GM21576 (cell line): ENCODE results near the gene HSPG2.
"Not testable (repeated sequence)": the region's sequence is repeated elsewhere in the genome, so short reads cannot be mapped to it uniquely, and the experiment has no call there.

ENCODE experiments used
- ATAC-seq: cut with Tn5 transposase; IDR thresholded peaks from one replicate; pipeline ENCODE4 v1.9.1; 2021; ENCODE audit warnings: mild to moderate bottlenecking, moderate library complexity; ENCODE audit not compliant: unreplicated experiment

Gene HSPG2

DNA sequence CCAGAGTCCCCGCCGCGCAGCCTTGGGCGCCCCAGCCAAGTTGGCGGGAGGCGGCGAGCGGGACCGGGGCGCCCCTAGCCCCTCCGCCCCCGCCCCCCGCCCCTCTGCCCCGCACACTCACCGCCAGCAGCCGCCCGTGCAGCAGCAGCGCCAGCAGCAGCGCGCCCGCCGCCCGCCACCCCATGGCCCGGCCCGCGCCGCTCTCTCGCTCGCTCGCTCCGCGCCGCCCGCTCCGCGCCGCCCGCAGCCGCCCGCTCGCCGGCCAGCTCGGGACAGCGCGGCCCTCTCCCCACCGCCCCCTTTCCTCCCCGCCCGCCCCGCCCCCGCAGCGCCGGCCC lies at the start of gene HSPG2:
HSPG2 (minus strand) TSS at position 277 of the 338 bp plus-strand sequence; CDS start at position 184, 93 bp downstream.
- ATAC-seq, result no peak

DNA sequence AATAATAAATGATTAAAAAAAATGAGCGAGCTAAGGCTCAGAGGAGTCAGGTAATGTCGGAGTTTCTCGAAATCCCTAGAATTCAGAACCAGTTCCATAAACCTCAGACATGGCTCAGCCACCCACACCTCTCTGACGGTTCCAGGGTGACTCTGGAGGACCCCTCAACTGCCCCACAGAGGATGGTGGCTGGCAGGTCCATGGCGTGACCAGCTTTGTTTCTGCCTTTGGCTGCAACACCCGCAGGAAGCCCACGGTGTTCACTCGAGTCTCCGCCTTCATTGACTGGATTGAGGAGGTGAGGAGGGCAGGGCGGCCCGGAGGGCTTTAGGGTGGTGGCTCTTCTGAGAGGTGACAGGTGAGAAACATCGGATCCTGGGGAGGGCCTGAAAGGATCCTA lies 49.3 kb upstream of the HSPG2 start:
- not testable (repeated sequence) for ATAC-seq

DNA sequence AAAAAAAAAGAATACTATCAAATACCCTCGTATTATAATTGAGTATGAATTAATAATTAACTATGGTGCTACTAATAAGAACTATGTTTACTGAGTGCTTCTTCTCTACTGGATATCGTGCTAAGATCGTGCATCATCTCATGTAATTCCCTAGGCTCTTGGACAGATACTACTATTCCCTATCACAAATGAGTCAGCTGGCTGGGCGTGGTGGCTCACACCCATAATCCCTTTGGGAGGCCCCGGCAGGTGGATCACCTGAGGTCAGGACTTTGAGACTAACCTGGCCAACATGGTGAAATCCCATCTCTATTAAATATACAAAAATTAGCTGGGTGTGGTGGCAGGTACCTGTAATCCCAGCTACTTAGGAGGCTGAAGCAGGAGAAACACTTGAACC lies 48.8 kb upstream of the HSPG2 start:
- ATAC-seq, result not testable (repeated sequence)

DNA sequence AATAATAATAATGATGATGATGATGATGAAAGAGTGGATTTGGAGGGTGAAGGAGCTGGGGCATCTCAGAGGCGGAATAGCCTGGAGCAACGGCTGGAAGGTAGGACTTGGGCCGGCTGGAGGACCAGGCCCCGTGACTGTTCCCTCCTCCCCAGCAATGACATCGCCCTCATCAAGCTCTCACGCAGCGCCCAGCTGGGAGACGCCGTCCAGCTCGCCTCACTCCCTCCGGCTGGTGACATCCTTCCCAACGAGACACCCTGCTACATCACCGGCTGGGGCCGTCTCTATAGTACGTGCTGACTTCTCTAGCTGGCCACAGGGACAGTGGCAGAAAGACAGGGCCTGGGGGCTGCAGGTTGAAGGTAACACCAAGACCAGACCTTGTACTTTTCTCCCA lies 46.4 kb upstream of the HSPG2 start:
- not testable (repeated sequence) for ATAC-seq

- ATAC-seq, result not testable (repeated sequence)
These were observed 45.0 kb upstream of the HSPG2 start for GRCh38 chr1:21982122-21982521.

DNA sequence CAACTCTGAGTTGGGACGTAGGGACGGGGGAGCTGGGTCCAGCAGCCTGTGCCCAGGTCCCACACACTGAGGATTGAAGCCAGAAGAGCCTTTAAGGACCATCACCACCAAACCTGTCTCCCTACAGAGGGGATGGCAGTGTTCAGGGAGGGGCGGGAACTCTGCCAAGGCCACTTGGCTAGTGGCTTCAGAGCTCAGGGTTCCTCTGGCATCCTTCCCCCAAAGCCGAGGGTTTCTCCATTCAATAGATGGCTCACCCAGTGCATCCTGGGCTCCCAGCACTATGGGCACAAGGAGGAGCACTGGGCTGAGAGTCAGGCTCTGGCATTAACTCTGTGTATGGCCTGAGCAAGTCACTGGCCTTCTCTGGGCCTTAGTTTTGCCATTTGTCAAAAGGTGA lies 44.1 kb upstream of the HSPG2 start:
- not testable (repeated sequence) for ATAC-seq

DNA sequence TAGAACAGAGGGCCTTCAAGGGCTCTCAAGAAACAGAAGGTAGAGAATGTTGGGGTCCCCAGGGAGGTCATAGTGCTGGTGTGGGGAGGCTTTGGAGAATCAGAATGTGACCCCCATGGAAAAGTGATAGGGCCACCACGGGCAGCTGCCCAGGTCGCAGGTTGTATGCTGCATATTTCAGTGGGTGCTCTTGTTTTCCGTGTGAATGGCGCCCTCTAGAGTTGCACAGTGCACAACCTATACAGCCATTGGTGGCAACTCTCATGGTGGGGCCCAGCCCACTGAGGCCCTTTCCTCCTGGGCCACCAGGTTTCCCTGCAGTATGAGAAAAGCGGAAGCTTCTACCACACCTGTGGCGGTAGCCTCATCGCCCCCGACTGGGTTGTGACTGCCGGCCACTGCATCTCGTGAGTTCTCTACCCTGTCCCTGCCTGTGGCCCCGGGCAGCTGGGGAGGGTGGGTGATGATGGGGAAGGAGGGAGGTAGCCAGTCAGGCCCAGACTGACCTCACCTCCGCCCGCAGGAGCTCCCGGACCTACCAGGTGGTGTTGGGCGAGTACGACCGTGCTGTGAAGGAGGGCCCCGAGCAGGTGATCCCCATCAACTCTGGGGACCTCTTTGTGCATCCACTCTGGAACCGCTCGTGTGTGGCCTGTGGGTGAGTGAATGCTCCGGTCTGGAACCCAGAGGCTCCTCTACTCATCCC lies 43.6 kb upstream of the HSPG2 start:
- not testable (repeated sequence) for ATAC-seq

GRCh38 chr1:21978209-21978608 lies 41.1 kb upstream of the HSPG2 start:
- ATAC-seq, result not testable (repeated sequence)

DNA sequence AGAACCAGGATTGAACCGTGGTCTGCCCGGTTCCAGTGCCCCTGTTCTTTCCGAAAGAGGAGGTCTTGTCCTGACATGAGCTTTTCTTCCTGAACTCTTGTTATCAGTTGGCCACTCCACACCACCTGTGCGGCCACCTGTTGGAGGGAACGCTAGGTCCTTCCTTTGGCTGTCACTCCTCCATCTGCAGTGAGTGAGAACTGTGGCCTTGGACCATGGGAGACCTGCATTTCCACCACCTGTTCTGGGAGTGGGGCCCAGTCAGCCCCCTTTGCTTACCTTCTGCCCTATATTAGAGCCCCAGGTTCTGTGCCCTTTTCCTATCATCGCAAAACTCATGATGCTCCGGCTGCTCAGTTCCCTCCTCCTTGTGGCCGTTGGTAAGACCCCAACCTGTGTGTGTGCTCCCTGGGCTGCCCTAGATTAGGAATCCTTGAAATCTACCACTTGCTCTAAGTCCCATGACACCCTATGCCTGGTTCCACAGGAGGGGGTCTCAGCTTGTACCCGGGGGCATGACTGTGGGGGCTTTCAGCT lies 39.7 kb upstream of the HSPG2 start, which contains the start of gene CELA3B:
CELA3B (plus strand) TSS at position 320 of the 537 bp plus-strand sequence; CDS start at position 338, 18 bp downstream.
- ATAC-seq, result not testable (repeated sequence)

DNA sequence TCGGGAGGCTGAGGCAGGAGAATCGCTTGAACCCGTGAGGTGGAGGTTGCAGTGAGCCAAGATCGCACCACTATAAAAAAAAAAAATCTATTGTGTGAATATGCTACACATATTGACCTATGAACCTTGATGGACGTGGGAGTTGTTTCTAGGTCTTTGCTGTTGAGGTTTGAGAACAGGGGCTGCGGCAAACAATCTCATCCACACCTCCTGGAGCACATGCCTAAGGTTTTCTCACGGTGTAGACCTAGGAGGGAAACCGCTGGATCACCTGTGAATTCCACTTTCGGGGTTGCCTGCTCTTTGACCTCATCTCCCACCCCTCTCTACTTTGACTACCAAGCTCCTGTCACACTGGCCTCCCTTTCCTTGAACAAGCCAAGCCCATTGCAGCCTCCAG lies 38.2 kb upstream of the HSPG2 start:
- ATAC-seq, result not testable (repeated sequence)

DNA sequence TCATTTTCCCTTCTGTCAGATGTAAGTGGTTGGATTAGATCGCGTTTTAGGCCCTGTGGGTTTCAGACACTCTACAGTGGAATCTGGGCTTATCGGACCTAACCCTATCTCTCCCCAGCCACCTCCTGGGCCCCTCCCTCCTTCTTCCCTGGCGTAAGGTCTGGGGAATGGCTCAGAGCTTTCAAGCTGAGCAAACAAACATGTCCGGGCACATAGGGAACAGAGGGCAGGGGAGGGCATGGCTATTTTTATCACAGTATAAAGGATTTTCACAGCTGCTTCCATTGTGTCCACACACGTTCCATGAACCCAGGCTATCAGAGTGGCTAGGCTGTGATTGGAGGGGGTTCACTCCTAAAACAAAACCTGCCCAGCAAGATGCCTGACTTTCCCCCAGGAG lies 37.6 kb upstream of the HSPG2 start:
- not testable (repeated sequence) for ATAC-seq

DNA sequence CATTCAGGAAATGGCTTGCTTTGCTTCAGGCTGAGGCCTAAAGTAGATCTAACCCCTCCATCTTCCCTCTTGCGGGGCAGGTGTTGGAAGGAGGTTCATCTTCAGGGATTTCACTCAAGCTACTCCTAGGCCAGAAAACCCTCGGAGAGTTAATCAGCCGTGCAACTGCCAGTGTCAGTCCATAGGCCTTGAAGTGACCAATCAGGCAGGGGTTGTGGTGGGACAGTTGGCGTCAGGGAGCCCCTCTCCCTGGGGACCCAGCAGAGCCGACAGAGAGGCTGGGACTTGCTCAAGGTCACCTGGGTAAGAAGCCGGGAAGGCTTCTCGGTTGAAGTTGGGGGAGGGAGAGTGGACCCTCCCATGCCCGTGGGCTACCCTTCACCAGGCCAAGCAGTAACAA lies 36.8 kb upstream of the HSPG2 start:
- ATAC-seq, result not testable (repeated sequence)

DNA sequence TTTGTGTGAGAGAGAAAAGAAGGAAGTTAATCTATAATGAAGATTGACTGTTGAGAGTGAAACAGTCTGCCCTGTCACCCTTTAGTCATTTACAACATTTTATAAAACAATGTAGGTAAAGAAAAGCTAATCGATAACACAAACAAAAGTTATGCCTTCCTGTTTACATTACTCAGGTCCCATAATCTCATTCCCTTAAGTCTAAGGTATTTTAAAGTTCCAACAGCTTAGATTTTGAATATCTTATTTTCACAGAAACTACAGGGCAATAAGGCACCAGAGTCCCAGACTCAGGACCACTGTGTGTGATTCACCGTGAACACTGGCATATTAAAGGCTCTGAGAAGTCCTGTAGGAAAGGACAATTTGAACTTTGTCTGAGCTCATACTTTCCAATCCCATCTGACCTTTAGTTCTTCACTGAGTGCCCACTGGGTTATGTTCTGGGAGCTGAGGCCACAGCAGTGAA lies 35.9 kb upstream of the HSPG2 start:
- ATAC-seq, result not testable (repeated sequence)

DNA sequence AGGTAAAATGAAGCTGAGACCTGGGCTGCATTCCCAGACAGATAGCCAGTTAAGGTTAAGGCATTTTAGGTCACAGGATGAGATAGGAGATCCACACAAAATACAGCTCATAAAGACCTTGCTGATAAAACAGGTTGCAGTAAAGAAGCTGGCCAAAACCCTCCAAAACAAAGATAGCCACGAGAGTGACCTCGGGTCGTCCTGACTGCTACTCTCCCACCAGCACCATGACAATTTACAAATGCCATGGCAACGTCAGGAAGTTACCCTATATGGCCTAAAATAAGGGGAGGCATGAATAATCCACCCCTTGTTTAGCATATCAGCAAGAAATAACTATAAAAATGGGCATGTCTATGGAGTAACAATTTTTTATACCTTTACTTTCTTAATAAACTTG lies 33.4 kb upstream of the HSPG2 start:
- ATAC-seq, result not testable (repeated sequence)

DNA sequence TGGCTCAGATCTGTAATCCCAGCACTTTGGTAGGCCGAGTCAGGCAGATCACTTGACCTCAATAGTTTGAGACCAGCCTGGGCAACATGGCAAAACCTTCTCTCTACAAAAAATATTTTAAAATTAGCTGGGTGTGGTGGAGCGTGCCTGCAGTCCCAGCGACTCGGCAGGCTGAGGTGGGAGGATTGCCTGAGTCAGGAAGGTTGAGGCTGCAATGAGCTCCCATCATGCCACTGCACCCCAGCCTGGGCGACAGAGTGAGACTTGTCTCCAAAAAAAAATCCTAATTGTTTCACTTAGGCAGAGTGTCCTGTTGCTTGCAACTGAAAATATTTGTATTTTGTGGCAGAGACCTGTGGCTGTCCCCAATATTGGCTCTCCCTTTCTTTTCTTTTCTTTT lies 32.0 kb upstream of the HSPG2 start:
- ATAC-seq, result not testable (repeated sequence)

DNA sequence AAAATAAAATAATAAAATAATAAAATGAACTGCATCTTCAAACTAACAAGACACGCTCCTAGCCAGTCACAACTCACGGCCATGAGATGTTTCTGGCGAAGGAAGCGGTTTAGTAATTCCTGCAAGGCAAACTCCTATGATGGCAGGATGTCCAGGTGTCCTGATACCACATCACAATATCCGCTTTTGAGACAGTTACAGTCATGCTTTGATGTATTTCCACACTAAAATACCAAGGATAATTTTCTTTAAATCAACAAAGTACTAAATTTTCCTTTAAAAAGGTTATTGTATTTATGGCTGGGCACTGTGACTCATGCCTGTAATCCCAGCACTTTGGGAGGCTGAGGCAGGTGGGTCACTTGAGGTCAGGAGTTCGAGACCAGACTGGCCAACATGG lies 30.1 kb upstream of the HSPG2 start:
- ATAC-seq, result not testable (repeated sequence)

DNA sequence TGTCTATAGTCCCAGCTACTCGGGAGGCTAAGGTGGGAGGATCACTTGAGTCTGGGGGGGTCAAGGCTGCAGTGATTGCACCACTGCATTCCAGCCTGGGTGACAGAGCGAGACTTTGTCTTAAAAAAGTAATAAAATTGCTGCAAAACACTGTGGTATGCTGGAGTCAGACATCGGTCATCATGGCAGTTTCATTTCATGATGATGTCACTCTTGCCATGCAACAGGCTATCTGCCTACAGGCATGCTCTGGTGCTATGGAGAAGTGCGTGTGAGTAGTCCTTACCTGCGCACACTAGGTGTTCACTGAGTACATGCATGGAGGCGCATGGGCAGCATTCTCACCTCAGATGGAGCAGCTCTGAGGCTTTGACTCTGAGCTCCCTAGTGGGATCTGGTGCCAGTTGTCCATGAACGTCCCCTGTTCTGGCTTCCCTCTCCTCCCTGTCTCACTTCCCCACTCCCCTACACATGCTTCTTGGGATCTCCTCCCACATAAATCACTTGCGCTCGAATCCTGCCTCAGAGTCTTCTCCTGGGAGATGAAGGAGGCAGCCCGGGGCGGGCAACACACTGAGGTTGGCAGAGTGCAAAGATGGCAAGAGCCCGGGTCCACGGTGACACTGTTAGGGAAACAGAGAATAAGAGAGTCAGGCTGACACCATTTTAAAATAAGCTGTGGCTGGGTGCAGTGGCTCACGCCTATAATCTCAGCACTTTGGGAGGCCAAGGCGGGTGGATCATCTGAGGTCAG lies 29.3 kb upstream of the HSPG2 start:
- ATAC-seq, result no peak

DNA sequence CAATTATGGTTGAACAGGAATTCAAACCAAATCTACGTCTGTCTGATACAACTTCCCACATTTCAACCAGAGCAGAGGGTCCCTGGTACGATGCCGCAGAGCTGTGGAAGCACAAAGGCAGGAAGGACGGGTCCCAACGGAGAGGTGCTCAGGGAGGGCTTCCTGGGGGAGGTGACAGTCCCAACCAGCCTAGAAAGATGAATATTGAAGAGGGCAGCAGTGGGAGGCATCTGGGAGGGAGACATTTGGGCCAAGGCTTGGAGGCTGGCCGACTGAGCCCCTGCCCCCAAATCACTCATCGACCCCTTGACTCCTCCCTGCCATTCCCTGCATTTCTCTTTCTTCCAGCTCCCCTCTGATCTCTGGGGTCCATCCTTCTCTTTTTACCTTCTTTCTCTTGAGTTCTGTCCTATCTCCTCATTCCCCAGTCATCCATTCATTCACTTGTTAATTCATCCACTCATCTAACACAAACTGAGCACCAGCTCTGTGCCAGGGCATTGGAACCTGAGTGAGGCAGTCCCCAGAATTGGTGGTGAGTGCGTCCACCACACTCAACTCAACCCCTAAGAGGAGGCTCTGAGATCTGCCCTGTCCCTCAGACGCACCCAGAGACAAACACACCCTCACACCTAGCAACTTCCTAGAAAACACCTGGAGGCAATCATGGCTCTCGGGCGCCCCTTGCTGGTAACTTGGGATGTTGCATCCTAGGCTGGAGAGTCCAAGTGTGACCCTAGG lies 26.5 kb upstream of the HSPG2 start:
- no peak for ATAC-seq

DNA sequence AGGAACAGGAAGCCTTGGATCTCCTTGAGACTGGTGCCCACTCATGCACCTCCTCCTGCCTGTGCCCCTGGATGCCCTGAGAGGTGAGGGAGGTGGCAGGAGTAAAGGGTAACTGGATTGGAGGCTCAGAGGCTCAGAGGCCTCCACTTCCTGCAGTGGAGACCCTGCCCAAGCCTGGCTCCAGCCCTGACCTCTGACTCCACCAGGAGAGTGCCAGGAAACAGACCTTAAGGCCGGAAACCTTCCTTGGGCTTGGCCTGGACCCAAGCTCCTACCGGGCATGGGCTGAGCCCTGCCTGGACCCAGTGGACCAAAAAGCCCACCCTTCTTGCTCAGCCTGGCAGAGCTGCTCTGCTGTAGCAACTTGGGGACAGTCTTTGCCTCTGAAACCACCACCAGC lies 24.7 kb upstream of the HSPG2 start:
- ATAC-seq, result no peak

GRCh38 chr1:21961337-21961736 lies 24.2 kb upstream of the HSPG2 start:
- no peak for ATAC-seq
